ENCODE results near the gene GLCCI1. TPM values are rescaled to one million over a fixed set of nuclear protein-coding genes. Genes with fewer than 3 reads are reported as not detected.

GLCCI1 gene
- total RNA-seq: 1 to 10 TPM; 3.4 to 3.8 TPM

GRCh38 chr7:7968544-7969305, at the start of gene GLCCI1:
Gene GLCCI1, plus strand, starts transcription at chr7:7968796. Its CDS starts 555 bp downstream, at chr7:7969351.
- Histone ChIP-seq H3K9me3 (no peaks in the 10 kb centered on the region), H3K36me3 (no peaks in the 10 kb centered on the region), H3K4me1 (peaks cover 0 to 31% of the 10 kb centered on the region in 2 donors), H3K27me3 (no peaks in the 10 kb centered on the region), H3K27ac (peak within 1 kb of the TSS; percentile 92 to 98), H3K4me3 (peak within 1 kb of the TSS; percentile 91 to 98)
- TF ChIP-seq, protein P1, sequence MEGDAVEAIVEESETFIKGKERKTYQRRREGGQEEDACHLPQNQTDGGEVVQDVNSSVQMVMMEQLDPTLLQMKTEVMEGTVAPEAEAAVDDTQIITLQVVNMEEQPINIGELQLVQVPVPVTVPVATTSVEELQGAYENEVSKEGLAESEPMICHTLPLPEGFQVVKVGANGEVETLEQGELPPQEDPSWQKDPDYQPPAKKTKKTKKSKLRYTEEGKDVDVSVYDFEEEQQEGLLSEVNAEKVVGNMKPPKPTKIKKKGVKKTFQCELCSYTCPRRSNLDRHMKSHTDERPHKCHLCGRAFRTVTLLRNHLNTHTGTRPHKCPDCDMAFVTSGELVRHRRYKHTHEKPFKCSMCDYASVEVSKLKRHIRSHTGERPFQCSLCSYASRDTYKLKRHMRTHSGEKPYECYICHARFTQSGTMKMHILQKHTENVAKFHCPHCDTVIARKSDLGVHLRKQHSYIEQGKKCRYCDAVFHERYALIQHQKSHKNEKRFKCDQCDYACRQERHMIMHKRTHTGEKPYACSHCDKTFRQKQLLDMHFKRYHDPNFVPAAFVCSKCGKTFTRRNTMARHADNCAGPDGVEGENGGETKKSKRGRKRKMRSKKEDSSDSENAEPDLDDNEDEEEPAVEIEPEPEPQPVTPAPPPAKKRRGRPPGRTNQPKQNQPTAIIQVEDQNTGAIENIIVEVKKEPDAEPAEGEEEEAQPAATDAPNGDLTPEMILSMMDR (IDR thresholded peaks at IDR 0.05): no peak
- DNase-seq (ENCODE audit: low spot score): peak; percentile 97

- Histone ChIP-seq H3K9me3 (no peaks in the 10 kb centered on the region), H3K4me1 (no peaks in the 10 kb centered on the region), H3K4me3 (no peak overlapping the region), H3K27ac (no peak overlapping the region), H3K36me3 (no peaks in the 10 kb centered on the region), H3K27me3 (no peaks in the 10 kb centered on the region)
- TF ChIP-seq, protein P1 (IDR thresholded peaks at IDR 0.05): no peak
- no peak for DNase-seq (ENCODE audit: low spot score)
These were observed 49.1 kb upstream of the GLCCI1 start for GRCh38 chr7:7919449-7919945.

- DNase-seq (ENCODE audit: low spot score): no peak
- H3K4me1 ChIP-seq: no peaks in the 10 kb centered on the region
- H3K4me3 ChIP-seq: no peak overlapping the region
- H3K27me3 ChIP-seq: no peaks in the 10 kb centered on the region
- H3K27ac ChIP-seq: no peak overlapping the region
- no peaks in the 10 kb centered on the region for H3K9me3 ChIP-seq
- TF ChIP-seq, protein P1 (IDR thresholded peaks at IDR 0.05): no peak
- H3K36me3 ChIP-seq: no peaks in the 10 kb centered on the region
These were observed 48.5 kb upstream of the GLCCI1 start for GRCh38 chr7:7920056-7920455.

DNA sequence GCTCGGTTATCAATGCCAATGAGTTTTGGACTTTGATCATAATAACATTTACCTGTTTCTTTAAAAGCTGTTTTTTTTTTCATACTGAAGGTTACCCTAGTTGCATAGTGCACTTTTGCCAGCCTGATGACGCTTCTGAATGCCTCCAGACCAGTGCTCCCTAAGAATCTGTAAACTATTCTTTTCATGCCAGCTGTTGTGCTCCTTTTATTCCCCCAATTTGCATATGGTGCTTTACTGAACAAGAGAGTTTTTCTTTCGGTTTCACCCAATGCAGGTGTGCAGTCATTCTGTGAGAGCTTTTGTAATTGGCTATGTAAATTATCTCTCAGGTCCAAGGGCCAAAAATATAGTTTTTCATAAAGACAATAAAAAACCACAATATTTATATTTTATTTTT, 48.1 kb upstream of the GLCCI1 start:
- no peak overlapping the region for H3K4me3 ChIP-seq
- H3K9me3 ChIP-seq: no peaks in the 10 kb centered on the region
- H3K36me3 ChIP-seq: no peaks in the 10 kb centered on the region
- TF ChIP-seq, protein P1 (IDR thresholded peaks at IDR 0.05): no peak
- DNase-seq (ENCODE audit: low spot score): no peak
- no peak overlapping the region for H3K27ac ChIP-seq
- no peaks in the 10 kb centered on the region for H3K27me3 ChIP-seq
- no peaks in the 10 kb centered on the region for H3K4me1 ChIP-seq

GRCh38 chr7:7921830-7922229, 46.8 kb upstream of the GLCCI1 start:
- Histone ChIP-seq H3K4me3 (no peak overlapping the region), H3K27ac (no peak overlapping the region), H3K36me3 (no peaks in the 10 kb centered on the region), H3K9me3 (no peaks in the 10 kb centered on the region), H3K4me1 (no peaks in the 10 kb centered on the region), H3K27me3 (no peaks in the 10 kb centered on the region)
- TF ChIP-seq, protein P1 (IDR thresholded peaks at IDR 0.05): no peak
- no peak for DNase-seq (ENCODE audit: low spot score)
